Measurements from ENCODE around the gene DCTD.

The DCTD gene

DNA sequence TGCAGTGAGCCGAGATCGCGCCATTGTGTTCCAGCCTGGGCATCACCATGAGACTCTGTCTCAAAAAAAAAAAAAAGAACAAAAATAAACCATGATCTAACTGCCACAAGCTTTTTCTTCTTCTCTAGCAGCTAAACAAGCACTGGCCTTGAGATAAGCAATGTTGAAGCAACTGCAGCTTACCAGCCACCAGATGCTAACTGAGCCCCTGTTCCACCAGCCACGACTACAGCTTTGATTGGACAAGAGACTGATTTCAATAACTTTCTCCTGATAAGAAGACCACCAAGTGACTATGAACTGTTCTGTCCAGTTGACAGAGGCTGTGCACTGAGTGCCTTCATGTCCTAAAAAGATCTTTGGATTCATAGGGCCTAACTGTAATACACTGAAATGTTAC, 58.5 kb downstream of the DCTD start:
- TF ChIP-seq, protein P1, sequence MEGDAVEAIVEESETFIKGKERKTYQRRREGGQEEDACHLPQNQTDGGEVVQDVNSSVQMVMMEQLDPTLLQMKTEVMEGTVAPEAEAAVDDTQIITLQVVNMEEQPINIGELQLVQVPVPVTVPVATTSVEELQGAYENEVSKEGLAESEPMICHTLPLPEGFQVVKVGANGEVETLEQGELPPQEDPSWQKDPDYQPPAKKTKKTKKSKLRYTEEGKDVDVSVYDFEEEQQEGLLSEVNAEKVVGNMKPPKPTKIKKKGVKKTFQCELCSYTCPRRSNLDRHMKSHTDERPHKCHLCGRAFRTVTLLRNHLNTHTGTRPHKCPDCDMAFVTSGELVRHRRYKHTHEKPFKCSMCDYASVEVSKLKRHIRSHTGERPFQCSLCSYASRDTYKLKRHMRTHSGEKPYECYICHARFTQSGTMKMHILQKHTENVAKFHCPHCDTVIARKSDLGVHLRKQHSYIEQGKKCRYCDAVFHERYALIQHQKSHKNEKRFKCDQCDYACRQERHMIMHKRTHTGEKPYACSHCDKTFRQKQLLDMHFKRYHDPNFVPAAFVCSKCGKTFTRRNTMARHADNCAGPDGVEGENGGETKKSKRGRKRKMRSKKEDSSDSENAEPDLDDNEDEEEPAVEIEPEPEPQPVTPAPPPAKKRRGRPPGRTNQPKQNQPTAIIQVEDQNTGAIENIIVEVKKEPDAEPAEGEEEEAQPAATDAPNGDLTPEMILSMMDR (conservative IDR thresholded peaks at IDR 0.05) = no peak
- H3K27ac ChIP-seq = no peak overlapping the region

DNA sequence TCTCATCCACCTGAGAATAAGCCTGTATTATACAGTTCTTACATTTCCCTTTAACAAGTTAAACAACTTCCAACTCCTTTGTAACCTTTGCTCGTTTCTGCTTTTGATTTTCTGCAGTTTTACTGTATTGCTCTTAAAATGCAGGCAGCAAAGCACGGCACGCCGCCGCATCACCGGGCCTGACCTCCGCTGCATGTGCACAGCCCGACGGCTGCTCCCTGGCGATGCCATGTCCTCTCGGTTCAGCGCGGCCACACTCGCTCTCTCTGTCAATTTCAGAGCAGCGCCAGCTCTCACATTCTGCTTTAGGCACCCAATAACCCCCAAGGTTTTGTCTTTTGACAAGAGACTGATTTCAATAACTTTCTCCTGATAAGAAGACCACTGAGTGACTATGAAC, 60.3 kb downstream of the DCTD start:
- no peak overlapping the region for H3K27ac ChIP-seq
- TF ChIP-seq, protein P1 (conservative IDR thresholded peaks at IDR 0.05) = no peak

DNA sequence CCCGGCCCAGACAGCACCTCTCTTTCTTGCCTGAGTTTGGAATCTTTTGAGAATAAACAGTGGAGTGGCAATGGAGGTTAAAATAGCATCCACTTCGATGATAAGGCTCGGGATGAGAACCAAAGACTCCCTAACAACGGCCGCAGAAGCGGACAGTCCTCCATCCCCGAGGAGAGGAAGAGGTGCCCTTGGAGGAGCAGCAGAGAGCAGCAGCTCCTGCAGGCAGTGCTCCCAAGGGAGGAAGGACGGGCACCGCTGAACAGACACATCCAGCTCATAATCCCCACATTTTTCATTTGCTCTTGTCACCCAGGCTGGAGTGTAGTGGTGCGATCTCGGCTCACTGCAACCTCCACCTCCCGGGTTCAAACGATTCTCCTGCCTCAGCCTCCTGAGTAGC, 61.3 kb downstream of the DCTD start:
- no peak overlapping the region for H3K27ac ChIP-seq
- TF ChIP-seq, protein P1 (conservative IDR thresholded peaks at IDR 0.05) = no peak

DNA sequence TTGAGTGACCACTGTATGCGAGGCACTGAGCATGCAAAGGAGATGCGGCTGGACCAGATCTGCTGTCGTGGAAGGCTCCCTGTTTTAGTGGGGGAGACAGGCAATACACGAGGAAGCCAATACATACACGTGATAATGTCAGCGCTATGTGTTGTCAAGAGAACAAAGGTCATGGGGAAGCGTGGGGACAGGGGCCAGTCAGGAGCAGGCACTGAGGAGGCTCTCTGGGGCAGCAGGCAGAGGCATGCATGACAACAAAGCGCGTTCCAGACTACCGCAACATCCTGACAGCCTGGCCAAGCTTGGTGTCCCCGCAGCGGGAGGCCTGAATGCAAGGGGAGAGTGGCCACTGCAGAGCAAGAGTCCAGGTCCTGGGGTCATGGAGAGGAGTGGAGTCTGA, 61.9 kb downstream of the DCTD start:
- TF ChIP-seq, protein P1 (conservative IDR thresholded peaks at IDR 0.05) = no peak
- no peak overlapping the region for H3K27ac ChIP-seq

DNA sequence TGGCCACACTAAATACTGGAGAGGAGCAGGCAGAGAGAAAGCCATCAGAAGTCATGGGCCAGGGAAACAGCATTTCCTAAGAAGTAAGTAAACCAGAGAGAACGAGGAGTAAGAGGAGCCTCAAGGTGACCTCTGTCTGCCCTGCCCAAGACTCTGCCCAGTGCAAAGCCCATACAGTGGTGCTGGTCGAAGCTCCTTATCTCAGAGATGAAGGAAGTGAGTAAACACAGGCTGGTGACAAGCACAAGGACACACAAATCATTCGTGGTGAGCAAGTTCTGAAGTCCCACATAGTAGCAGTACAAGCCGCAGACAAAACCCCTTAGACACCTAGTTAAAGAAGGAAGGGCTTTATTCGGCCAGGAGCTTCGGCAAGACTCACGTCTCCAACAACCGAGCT, 62.7 kb downstream of the DCTD start:
- TF ChIP-seq, protein P1 (conservative IDR thresholded peaks at IDR 0.05) = no peak
- no peak overlapping the region for H3K27ac ChIP-seq

DNA sequence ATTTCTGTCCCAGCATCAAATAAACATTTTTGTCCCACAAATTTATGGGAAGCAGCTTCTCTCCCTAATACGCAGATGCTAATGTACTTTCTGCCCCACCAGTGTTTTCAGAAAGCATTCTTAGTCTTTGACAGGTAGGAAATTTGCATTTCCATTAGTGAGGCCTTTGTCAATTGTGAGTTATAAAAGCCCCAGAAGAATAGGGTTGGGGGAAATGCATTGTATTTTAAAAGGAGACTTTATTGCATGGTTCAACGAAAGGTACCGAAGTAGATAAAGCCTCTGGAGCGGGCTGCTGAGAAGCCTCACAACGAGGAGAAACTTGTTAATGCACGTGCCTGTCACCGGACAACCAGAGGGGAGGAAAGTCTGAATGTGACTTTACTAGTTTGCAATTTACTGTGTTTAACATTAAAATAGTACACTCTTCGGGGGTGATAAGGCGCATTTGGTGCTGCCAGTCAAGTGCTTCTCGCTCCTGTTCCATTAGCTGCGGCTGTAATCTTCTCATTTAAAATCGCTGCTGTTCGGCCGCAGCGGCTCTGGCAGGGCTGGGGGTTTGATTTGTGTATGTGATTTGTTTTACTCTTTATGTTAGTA, 63.4 kb downstream of the DCTD start:
- TF ChIP-seq, protein P1 (conservative IDR thresholded peaks at IDR 0.05) = no peak
- H3K27ac ChIP-seq = no peak overlapping the region

DNA sequence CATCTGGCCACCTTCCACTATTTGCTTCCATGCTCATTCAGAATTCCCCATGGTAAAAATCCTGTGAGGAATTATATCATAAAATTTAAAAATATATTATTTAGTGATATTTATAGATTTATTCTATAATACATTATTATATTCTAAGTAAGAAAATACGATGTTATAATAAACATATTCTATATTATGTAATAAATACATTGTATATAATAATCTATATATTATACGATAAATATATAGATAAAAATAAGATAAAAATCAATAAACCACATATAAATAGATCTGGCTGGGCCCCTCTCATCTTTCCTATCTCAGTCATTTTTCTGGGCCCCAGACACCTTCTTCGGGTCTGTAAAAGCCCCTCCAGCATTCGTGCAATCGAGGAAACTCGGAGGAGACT, 68.5 kb downstream of the DCTD start:
- TF ChIP-seq, protein P1 (conservative IDR thresholded peaks at IDR 0.05) = no peak
- H3K27ac ChIP-seq = no peak overlapping the region

Measured in VCaP (cell line).